Left ventricle myocardium inferior (tissue), 1 donor: Measurements from ENCODE around the gene AKR1B1. TPM values are rescaled to one million over a fixed set of nuclear protein-coding genes. Genes with fewer than 3 reads are reported as not detected.
A peak's percentile ranks its signal among the peaks of the same experiment; 100 is the strongest.

Experiments
- DNase-seq: peaks from one replicate; pipeline ENCODE4 v3.0.0-alpha.2; 2020
- H3K27ac ChIP-seq: fragments of 200-600 bp; replicated peaks from 2 replicates; pipeline ENCODE4 v1.8.0; 2021
- H3K27me3 ChIP-seq: fragments of 200-600 bp; 2 replicates; pipeline ENCODE4 v1.8.0; 2021; ENCODE audit warnings: low read depth
- H3K36me3 ChIP-seq: fragments of 200-600 bp; 2 replicates; pipeline ENCODE4 v1.8.0; 2021
- H3K4me1 ChIP-seq: fragments of 200-600 bp; 2 replicates; pipeline ENCODE4 v1.8.0; 2021
- H3K4me3 ChIP-seq: fragments of 200-600 bp; 2 replicates; pipeline ENCODE4 v1.8.0; 2021; ENCODE audit warnings: mild to moderate bottlenecking, moderate library complexity
- H3K9me3 ChIP-seq: fragments of 200-600 bp; replicated peaks from 2 replicates; pipeline ENCODE4 v1.8.0; 2021
- CTCF ChIP-seq: fragments of 200-600 bp; IDR thresholded peaks from 2 replicates; pipeline ENCODE4 v1.8.0; 2021; ENCODE audit warnings: antibody characterized with exemption, mild to moderate bottlenecking, borderline replicate concordance
- intact Hi-C: fragments of 100-400 bp; cut with micrococcal nuclease; formaldehyde crosslinking; loops from one replicate; pipeline ENCODE4 v1.11.0; 2022
- total RNA-seq: library from RNA; stranded (reverse); fragmentation: NEBNext Ultra II Directional; extraction: Animal tissue kit (Norgen Biotek cat#: 25700); gene quantifications from one replicate; pipeline ENCODE4 v1.2.1, GENCODE V29; 2021
- donor health status: DM: no; HTN: yes; CAD: no; lungs with severe emphysema.

AKR1B1 gene
- total RNA-seq, 1 donor from 2014 or later = 280 TPM

GRCh38 chr7:134482858-134483257 lies 24.0 kb upstream of the AKR1B1 start:
- Histone ChIP-seq H3K36me3 (no peaks in the 10 kb centered on the region), H3K27ac (no peak overlapping the region), H3K4me3 (no peak overlapping the region), H3K4me1 (peaks cover 15% of the 10 kb centered on the region), H3K9me3 (peaks cover 16% of the 10 kb centered on the region), H3K27me3 (no peaks in the 10 kb centered on the region)
- TF ChIP-seq CTCF = no peak
- intact Hi-C loops = no loop called here
- DNase-seq = no peak

- no peaks in the 10 kb centered on the region for H3K9me3 ChIP-seq
- intact Hi-C loops = no loop called here
- no peak overlapping the region for H3K4me3 ChIP-seq
- peaks cover 15% of the 10 kb centered on the region for H3K4me1 ChIP-seq
- H3K27ac ChIP-seq = peak overlapping the region; percentile 18
- DNase-seq = no peak
- no peak for TF ChIP-seq CTCF
- H3K27me3 ChIP-seq = no peaks in the 10 kb centered on the region
- H3K36me3 ChIP-seq = no peaks in the 10 kb centered on the region
These were observed 22.3 kb upstream of the AKR1B1 start for GRCh38 chr7:134481167-134481566.

- H3K9me3 ChIP-seq = no peaks in the 10 kb centered on the region
- no peak for DNase-seq
- no peaks in the 10 kb centered on the region for H3K36me3 ChIP-seq
- no peak overlapping the region for H3K4me3 ChIP-seq
- H3K27ac ChIP-seq = peak overlapping the region; percentile 18
- H3K4me1 ChIP-seq = peaks cover 15% of the 10 kb centered on the region
- intact Hi-C loops = no loop called here
- no peak for TF ChIP-seq CTCF
- no peaks in the 10 kb centered on the region for H3K27me3 ChIP-seq
These were observed 21.8 kb upstream of the AKR1B1 start for GRCh38 chr7:134480730-134481129.

- no peak overlapping the region for H3K27ac ChIP-seq
- no peaks in the 10 kb centered on the region for H3K27me3 ChIP-seq
- no peak for TF ChIP-seq CTCF
- H3K36me3 ChIP-seq = no peaks in the 10 kb centered on the region
- DNase-seq = no peak
- intact Hi-C loops = no loop called here
- H3K4me3 ChIP-seq = no peak overlapping the region
- peaks cover under 1% of the 10 kb centered on the region for H3K9me3 ChIP-seq
- H3K4me1 ChIP-seq = peaks cover 15% of the 10 kb centered on the region
These were observed 21.3 kb upstream of the AKR1B1 start for GRCh38 chr7:134480202-134480601.

- TF ChIP-seq CTCF = no peak
- Histone ChIP-seq H3K4me3 (no peak overlapping the region), H3K4me1 (peaks cover 15% of the 10 kb centered on the region), H3K36me3 (no peaks in the 10 kb centered on the region), H3K27ac (no peak overlapping the region), H3K9me3 (peaks cover 4% of the 10 kb centered on the region), H3K27me3 (no peaks in the 10 kb centered on the region)
- no peak for DNase-seq
- intact Hi-C loops = no loop called here
These were observed 19.8 kb upstream of the AKR1B1 start for GRCh38 chr7:134478707-134479106.

- H3K9me3 ChIP-seq = peaks cover 4% of the 10 kb centered on the region
- TF ChIP-seq CTCF = no peak
- H3K4me1 ChIP-seq = peaks cover 17% of the 10 kb centered on the region
- H3K4me3 ChIP-seq = no peak overlapping the region
- no peaks in the 10 kb centered on the region for H3K27me3 ChIP-seq
- H3K36me3 ChIP-seq = no peaks in the 10 kb centered on the region
- intact Hi-C loops = no loop called here
- H3K27ac ChIP-seq = no peak overlapping the region
- no peak for DNase-seq
These were observed 19.1 kb upstream of the AKR1B1 start for GRCh38 chr7:134477954-134478353.
